NCI-H460 (cell line): Measurements from ENCODE around the gene UBE2Q1. TPM values are rescaled to one million over a fixed set of nuclear protein-coding genes. Genes with fewer than 3 reads are reported as not detected.
"Not testable (repeated sequence)": the region's sequence is repeated elsewhere in the genome, so short reads cannot be mapped to it uniquely, and the experiment has no call there.

Experiments
- DNase-seq: peaks from one replicate; pipeline ENCODE4 v3.0.0-alpha.2; 2016; ENCODE audit warnings: low read depth; ENCODE audit errors: extremely low read depth
- total RNA-seq: library from RNA; depleted of rRNA; stranded (reverse); fragments of >200 nt; shearing (Covaris generic); gene quantifications from 2 replicates; pipeline ENCODE4 v1.2.3, GENCODE V29; 2014

UBE2Q1 gene
- total RNA-seq, 1 experiment from 2014 or later: 54.4 TPM

GRCh38 chr1:154553056-154554030 is 5.1 kb downstream of the UBE2Q1 start:
- DNase-seq: no peak

- DNase-seq: no peak
Measured at GRCh38 chr1:154552036-154552435, 6.4 kb downstream of the UBE2Q1 start.

- DNase-seq: no peak
Measured at GRCh38 chr1:154551474-154551873, 7.0 kb downstream of the UBE2Q1 start.

GRCh38 chr1:154550657-154551056 is 7.8 kb downstream of the UBE2Q1 start:
- DNase-seq: no peak

- no peak for DNase-seq
Measured at GRCh38 chr1:154550070-154550469, 8.4 kb downstream of the UBE2Q1 start.

- DNase-seq: no peak
Measured at GRCh38 chr1:154549202-154549770, 9.2 kb downstream of the UBE2Q1 start.

GRCh38 chr1:154548028-154548427 is 10.4 kb downstream of the UBE2Q1 start:
- no peak for DNase-seq

- no peak for DNase-seq
Measured at GRCh38 chr1:154547105-154547732, 11.2 kb downstream of the UBE2Q1 start.

- peak; percentile 76 for DNase-seq
Measured at GRCh38 chr1:154546264-154547063, 12.0 kb downstream of the UBE2Q1 start.

- DNase-seq: no peak
Measured at GRCh38 chr1:154541231-154541630, 17.2 kb downstream of the UBE2Q1 start.

- DNase-seq: no peak
Measured at GRCh38 chr1:154539486-154540483, 18.7 kb downstream of the UBE2Q1 start.

GRCh38 chr1:154536570-154536969 is 21.9 kb downstream of the UBE2Q1 start:
- DNase-seq: no peak

GRCh38 chr1:154533952-154534844 is 24.3 kb downstream of the UBE2Q1 start:
- DNase-seq: peak; percentile 63

- DNase-seq: not testable (repeated sequence)
Measured at GRCh38 chr1:154531950-154532349, 26.5 kb downstream of the UBE2Q1 start.

GRCh38 chr1:154529308-154529707 is 29.2 kb downstream of the UBE2Q1 start:
- no peak for DNase-seq

- DNase-seq: no peak
Measured at GRCh38 chr1:154527192-154527591, 31.3 kb downstream of the UBE2Q1 start.

GRCh38 chr1:154524881-154525280 is 33.6 kb downstream of the UBE2Q1 start:
- no peak for DNase-seq

GRCh38 chr1:154521695-154522094 is 36.8 kb downstream of the UBE2Q1 start:
- DNase-seq: no peak
